ENCODE measurements around the gene GPR39. TPM values are rescaled to one million over a fixed set of nuclear protein-coding genes. Genes with fewer than 3 reads are reported as not detected.

Gene GPR39
- total RNA-seq, 1 donor from 2014 or later: not detected

DNA sequence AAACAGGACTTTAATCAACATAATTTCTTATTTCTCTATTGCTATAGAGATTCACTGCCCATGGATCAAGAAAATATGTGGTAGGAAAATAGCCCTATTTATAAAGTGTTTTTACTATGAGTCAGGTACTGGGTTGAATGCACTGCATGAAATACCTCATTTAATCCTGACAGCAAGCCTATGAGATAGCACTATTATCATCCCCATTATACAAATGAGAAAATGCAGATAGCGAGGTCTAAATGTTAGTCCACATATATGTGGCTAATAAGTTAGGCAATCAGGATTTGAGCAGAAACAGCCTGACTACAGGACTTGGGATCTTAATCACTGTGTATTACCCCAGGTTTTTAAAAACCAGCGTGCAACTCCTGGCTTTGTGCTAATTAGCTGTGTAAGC, 261.9 kb downstream of the GPR39 start:
- intact Hi-C loops (cut with DNase I): loop anchor here (10.0 kb wide), 1 partner anchor 496 kb away; no protein-coding TSS in a partner anchor
- no peak for DNase-seq (ENCODE audit: low spot score)

DNA sequence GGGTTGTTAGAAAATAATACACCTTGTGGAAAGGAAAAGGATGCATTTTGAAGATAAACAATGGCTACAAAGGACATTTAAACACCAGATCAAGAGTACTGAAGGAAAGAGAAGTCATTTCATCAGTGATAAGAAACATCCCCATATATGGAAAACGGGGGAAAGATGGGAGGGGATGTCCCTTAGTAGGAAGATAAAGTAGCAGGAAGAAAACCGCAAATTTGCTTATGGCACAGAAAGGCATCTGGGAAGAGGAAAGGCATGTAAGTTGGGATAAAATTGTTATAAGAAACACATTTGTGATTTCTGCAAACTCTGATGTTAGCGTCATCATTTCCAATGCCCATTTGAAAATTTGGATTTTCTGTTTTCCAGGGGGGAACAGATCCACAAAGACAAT, 263.9 kb downstream of the GPR39 start:
- intact Hi-C loops (cut with DNase I): no loop called here
- DNase-seq (ENCODE audit: low spot score): no peak

DNA sequence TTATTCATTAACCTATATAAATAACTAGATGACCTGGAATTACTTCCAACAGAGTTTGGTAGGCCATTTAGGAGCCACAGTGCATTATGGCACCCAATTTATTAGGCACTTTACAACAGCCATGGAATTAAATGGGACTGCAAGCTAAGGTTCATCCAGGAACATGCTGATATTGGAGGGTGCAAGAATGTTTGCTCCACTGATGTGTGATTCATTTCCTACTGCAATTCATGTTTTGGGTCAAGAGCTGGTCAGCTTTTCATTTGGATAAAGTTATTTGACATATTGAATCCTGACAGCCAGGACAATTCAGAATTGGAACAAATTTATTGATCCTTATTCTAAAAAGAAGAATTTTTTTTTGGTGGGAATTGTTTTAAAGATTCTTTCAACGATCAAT, 265.2 kb downstream of the GPR39 start:
- DNase-seq (ENCODE audit: low spot score): no peak
- intact Hi-C loops (cut with DNase I): no loop called here

DNA sequence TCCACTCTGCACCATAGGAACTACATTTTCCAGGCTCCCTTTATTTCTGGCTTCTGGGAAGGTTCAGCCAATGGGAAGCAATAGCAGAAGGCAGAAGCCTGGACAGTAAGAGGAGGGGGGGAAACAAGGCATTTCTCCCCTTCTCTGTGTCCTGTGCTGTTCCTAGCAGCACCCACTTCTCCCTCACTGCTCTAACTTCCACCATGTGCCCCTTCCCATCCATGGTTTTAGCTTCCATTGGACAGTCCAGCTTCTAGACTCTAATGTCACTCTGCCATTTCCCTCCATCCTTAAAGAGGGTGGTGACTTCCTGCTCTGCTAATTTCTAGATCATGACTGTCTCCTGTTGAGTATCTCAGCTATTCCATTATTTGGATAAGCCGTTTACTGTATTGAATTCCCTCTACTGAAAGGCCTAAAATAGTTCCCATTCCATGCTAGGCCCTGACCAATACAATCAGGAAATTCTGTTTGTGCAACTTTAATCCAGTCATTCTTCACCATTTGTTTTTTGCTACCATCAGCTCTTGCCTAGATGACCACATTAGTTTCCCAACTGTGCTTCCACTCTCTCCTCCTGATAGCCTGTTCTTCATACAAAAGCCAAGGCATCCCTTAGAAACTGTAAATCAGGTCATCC, 274.2 kb downstream of the GPR39 start:
- intact Hi-C loops (cut with DNase I): no loop called here
- DNase-seq (ENCODE audit: low spot score): no peak

DNA sequence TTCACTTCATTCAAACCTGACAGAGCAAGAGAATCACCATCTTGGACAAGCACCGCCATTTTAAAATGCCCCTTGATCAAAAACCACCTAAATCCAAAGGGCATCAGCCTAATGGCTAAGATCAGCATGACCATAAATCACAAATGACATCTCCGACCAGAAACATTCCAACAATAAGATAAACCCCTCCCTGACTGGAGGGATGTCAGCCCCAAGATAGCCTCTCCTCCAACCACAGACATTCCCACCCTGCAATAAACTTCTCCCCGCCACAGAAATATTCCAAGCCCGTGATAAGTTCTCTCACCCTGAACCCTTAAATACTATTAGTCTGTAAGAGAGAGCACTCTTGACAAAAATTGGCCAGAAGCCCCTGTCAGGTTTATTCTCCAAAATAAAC, 275.0 kb downstream of the GPR39 start:
- intact Hi-C loops (cut with DNase I): no loop called here
- DNase-seq (ENCODE audit: low spot score): no peak

DNA sequence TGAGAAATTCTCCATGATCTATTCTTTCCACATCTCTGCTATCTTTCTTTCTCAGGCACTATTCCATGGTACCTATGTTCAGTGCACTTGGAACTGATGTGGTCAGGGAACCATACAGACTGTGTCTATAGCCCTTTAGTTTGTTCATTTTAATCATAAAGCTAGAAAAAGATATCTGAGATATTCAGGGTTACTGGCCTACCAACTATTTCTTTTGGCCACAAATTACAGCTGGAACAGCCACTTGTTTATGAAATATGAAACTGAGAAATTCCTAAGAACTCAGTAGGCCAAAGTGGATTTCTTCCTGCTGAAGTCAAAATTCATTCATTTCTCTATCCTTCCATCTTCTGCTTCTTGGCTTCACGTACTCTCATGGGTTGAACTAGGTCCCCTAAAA, 276.2 kb downstream of the GPR39 start:
- intact Hi-C loops (cut with DNase I): no loop called here
- DNase-seq (ENCODE audit: low spot score): no peak
